Measurements from ENCODE around the gene PRORP. TPM values are rescaled to one million over a fixed set of nuclear protein-coding genes. Genes with fewer than 3 reads are reported as not detected.

The PRORP gene
- total and polyA plus RNA-seq, 9 of the 15 experiments (the other 6 are each of a cell fraction or from before 2014, with no cell fraction given), result 21.9 to 48.7 (median 36.5) TPM

DNA sequence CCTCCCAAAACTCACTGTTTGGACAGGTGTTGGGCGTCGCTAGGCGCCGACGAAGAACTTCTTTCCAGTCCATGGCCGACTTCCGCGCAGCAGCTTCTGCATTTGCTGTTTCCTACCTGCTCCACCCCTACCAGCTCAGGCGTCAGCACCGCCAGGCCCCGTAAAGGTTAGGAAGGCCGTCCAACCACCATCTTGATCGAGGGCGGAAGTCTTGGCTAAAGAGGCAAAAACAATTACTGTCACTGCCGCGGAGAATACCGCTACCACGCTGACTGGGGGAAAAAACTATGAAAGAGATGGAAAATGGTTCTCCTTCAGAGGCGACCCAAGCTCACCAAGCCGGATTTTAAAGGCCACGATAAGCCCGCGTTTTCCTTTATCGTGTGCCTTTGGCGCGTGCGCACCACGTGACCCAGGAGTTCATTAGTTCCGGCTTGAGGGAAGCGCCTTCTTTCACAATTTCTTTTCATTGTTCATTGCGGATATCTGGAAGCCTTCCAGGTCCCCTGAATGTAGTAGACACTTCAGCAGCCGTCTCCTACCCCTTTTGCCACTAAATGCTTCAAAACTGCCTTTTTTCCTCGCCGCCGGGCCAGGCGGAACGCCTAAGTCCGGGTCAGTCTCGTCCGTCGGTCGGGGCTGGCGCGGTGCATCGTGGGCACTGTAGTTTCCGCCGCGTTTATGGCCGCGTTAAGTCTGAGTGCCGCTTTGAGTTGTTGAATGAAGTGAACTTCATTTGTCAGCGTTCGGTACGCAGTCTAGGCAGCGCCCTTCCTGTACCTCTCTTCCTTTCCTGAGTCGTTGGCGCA, at the start of gene PRORP, which contains the start of gene PPP2R3C (continued):
- TF ChIP-seq, protein P1, sequence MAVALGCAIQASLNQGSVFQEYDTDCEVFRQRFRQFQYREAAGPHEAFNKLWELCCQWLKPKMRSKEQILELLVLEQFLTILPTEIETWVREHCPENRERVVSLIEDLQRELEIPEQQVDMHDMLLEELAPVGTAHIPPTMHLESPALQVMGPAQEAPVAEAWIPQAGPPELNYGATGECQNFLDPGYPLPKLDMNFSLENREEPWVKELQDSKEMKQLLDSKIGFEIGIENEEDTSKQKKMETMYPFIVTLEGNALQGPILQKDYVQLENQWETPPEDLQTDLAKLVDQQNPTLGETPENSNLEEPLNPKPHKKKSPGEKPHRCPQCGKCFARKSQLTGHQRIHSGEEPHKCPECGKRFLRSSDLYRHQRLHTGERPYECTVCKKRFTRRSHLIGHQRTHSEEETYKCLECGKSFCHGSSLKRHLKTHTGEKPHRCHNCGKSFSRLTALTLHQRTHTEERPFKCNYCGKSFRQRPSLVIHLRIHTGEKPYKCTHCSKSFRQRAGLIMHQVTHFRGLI (CRISPR knock-in tag; IDR thresholded peaks at IDR 0.05), result no peak
- TF ChIP-seq ZNF12 (CRISPR knock-in tag; IDR thresholded peaks at IDR 0.05) (peak; percentile 40; the same call in 1 of the 2 replicates), NCOA1 (IDR thresholded peaks at IDR 0.05; ENCODE audit: low read depth) (peak; percentile 93), ZNF197 (CRISPR knock-in tag; IDR thresholded peaks at IDR 0.05; ENCODE audit: low read depth) (0 out of 2 replicates have a peak, but pooled peaks have one; percentile 61), ZNF695 (CRISPR knock-in tag; IDR thresholded peaks at IDR 0.05) (no peak), MTF1 (CRISPR knock-in tag; IDR thresholded peaks at IDR 0.05; ENCODE audit: borderline replicate concordance) (no peak), SRSF3 (IDR thresholded peaks at IDR 0.05; ENCODE audit: insufficient read depth, low read length) (no peak), NFYB (IDR thresholded peaks at IDR 0.05; ENCODE audit: extremely low read depth, insufficient read length) (no peak), NFE2L1 (tag; IDR thresholded peaks at IDR 0.05; ENCODE audit: borderline replicate concordance, low read depth) (no peak), JUND (IDR thresholded peaks at IDR 0.05; ENCODE audit: borderline replicate concordance, low read depth, low read length) (peak; percentile 15; the same call in 1 of the 2 replicates), JUND (tag; IDR thresholded peaks at IDR 0.05; ENCODE audit: borderline replicate concordance, low read depth, low read length) (no peak; the same call in 2 of the 3 replicates), RB1 (IDR thresholded peaks at IDR 0.05; ENCODE audit: low read depth) (no peak), ZFX (CRISPR knock-in tag; IDR thresholded peaks at IDR 0.05) (peak; percentile 98), CCAR2 (IDR thresholded peaks at IDR 0.05; ENCODE audit: low read depth, low read length) (no peak), NRF1 (conservative IDR thresholded peaks at IDR 0.05 in 1 of 2, IDR thresholded peaks at IDR 0.05 in 1 of 2) (peak; percentile 78 to 84), LCOR (CRISPR knock-in tag; IDR thresholded peaks at IDR 0.05) (peak; percentile 85), ADNP (tag; IDR thresholded peaks at IDR 0.05) (no peak), KDM5B (IDR thresholded peaks at IDR 0.05; ENCODE audit: insufficient replicate concordance, low read depth, low read length) (no peak), CBX5 (IDR thresholded peaks at IDR 0.05; ENCODE audit: borderline replicate concordance, low read depth) (no peak)
- TF ChIP-seq, protein P2, sequence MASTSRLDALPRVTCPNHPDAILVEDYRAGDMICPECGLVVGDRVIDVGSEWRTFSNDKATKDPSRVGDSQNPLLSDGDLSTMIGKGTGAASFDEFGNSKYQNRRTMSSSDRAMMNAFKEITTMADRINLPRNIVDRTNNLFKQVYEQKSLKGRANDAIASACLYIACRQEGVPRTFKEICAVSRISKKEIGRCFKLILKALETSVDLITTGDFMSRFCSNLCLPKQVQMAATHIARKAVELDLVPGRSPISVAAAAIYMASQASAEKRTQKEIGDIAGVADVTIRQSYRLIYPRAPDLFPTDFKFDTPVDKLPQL (IDR thresholded peaks at IDR 0.05; ENCODE audit: extremely low read depth, insufficient read length), result no peak
- TF ChIP-seq, protein P3, sequence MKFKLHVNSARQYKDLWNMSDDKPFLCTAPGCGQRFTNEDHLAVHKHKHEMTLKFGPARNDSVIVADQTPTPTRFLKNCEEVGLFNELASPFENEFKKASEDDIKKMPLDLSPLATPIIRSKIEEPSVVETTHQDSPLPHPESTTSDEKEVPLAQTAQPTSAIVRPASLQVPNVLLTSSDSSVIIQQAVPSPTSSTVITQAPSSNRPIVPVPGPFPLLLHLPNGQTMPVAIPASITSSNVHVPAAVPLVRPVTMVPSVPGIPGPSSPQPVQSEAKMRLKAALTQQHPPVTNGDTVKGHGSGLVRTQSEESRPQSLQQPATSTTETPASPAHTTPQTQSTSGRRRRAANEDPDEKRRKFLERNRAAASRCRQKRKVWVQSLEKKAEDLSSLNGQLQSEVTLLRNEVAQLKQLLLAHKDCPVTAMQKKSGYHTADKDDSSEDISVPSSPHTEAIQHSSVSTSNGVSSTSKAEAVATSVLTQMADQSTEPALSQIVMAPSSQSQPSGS (CRISPR knock-in tag; IDR thresholded peaks at IDR 0.05), result no peak
- TF ChIP-seq, protein P4, sequence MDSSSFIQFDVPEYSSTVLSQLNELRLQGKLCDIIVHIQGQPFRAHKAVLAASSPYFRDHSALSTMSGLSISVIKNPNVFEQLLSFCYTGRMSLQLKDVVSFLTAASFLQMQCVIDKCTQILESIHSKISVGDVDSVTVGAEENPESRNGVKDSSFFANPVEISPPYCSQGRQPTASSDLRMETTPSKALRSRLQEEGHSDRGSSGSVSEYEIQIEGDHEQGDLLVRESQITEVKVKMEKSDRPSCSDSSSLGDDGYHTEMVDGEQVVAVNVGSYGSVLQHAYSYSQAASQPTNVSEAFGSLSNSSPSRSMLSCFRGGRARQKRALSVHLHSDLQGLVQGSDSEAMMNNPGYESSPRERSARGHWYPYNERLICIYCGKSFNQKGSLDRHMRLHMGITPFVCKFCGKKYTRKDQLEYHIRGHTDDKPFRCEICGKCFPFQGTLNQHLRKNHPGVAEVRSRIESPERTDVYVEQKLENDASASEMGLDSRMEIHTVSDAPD (CRISPR knock-in tag; IDR thresholded peaks at IDR 0.05), result no peak
